Measurements from ENCODE around the gene TBC1D22A.

TBC1D22A gene

DNA sequence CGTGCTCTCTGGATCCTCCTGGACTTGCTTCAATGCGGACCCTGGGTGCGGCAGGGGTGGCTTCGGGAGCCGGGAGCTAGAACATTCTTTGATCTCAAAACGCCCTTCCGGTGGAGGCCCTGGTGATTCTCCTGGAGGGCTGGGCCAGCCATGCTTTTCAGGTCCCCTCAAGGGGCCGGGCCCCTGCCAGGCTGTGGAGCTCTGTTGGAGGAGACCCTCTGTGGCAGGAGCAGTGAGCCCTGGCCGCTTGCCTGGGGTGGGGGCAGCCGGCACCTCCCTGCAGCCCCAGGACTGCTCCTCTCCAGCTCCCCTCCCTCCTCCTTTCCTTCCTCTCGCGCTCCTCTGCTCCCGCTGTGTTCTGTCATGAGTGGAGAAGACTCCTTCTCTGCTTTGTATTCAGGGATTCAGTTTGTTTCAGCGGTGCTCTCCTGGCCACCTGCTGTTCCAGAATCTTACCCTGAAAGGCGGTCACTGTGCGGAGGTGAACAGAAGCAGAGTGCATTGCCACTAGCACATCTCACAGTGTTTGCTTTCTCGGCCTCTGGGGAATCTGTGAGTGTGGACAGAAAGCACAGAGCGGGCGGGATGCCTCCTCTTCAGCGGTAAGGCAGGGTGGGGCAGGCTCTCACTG lies 289.1 kb downstream of the TBC1D22A start:
- H3K9ac ChIP-seq (ENCODE audit: low read depth, low read length), result no peak overlapping the region

DNA sequence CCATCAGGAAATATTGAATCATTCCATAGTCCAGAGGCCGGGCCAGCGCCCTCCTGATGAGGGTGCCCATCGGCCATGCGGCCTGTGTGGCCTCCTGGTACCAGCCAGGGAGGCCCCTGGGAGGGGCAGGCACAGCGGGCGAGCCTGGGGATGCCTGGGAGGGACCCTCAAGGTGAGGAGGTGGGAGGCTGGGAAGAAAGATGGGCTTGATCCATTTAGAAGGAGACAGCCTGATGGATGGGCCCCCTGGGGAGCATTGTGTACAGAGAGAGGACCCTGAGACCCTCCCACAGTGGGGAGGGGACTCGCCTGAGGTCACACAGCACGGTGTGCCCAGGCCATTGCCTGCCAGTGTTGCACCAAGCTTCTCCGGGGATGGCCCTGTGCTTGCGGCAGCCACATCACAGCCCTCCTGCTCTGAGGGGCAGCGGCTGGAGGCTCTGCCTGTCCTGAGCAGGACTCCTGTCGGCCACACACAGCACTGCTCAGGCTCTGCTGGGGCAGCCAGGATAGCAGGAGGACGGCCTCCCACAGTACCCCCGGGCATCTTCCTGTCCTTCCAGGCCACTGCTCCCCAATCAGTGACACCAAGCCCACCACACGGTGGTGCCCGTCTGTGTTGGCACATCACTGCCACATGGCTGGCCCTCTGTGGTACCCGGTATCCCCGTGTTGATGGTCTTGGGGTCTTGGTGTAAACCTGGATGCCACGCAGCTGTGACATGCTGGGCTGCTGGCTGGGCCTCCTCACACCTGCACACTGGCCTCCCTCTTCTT lies 290.0 kb downstream of the TBC1D22A start:
- Histone ChIP-seq H3K9ac (ENCODE audit: low read depth, low read length) (no peak overlapping the region), H3K36me3 (ENCODE audit: insufficient read depth, low read length) (peaks cover 3% of the 10 kb centered on the region; the same call in 1 of the 2 replicates), H3K4me1 (ENCODE audit: insufficient read depth, low read length) (no peaks in the 10 kb centered on the region; the same call in 1 of the 2 replicates), H3K9me3 (ENCODE audit: control insufficient read depth, insufficient read depth, low read length) (no peaks in the 10 kb centered on the region)

More for the DNA sequence above, 289.1 kb downstream of the TBC1D22A start:
- H3K36me3 ChIP-seq (ENCODE audit: insufficient read depth, low read length), result peaks cover 3% of the 10 kb centered on the region; the same call in 1 of the 2 replicates
- no peaks in the 10 kb centered on the region; the same call in 1 of the 2 replicates for H3K4me1 ChIP-seq (ENCODE audit: insufficient read depth, low read length)
- no peaks in the 10 kb centered on the region for H3K9me3 ChIP-seq (ENCODE audit: control insufficient read depth, insufficient read depth, low read length)

- H3K4me1 ChIP-seq (ENCODE audit: insufficient read depth, low read length), result no peaks in the 10 kb centered on the region; the same call in 1 of the 2 replicates
- H3K9ac ChIP-seq (ENCODE audit: low read depth, low read length), result no peak overlapping the region
- peaks cover 3% of the 10 kb centered on the region; the same call in 1 of the 2 replicates for H3K36me3 ChIP-seq (ENCODE audit: insufficient read depth, low read length)
- H3K9me3 ChIP-seq (ENCODE audit: control insufficient read depth, insufficient read depth, low read length), result no peaks in the 10 kb centered on the region
These were observed 290.7 kb downstream of the TBC1D22A start for GRCh38 chr22:47053013-47053725.

GRCh38 chr22:47053726-47054141 lies 291.3 kb downstream of the TBC1D22A start:
- peaks cover 3% of the 10 kb centered on the region; the same call in 1 of the 2 replicates for H3K36me3 ChIP-seq (ENCODE audit: insufficient read depth, low read length)
- no peak overlapping the region for H3K9ac ChIP-seq (ENCODE audit: low read depth, low read length)
- H3K4me1 ChIP-seq (ENCODE audit: insufficient read depth, low read length), result no peaks in the 10 kb centered on the region; the same call in 1 of the 2 replicates
- H3K9me3 ChIP-seq (ENCODE audit: control insufficient read depth, insufficient read depth, low read length), result no peaks in the 10 kb centered on the region

DNA sequence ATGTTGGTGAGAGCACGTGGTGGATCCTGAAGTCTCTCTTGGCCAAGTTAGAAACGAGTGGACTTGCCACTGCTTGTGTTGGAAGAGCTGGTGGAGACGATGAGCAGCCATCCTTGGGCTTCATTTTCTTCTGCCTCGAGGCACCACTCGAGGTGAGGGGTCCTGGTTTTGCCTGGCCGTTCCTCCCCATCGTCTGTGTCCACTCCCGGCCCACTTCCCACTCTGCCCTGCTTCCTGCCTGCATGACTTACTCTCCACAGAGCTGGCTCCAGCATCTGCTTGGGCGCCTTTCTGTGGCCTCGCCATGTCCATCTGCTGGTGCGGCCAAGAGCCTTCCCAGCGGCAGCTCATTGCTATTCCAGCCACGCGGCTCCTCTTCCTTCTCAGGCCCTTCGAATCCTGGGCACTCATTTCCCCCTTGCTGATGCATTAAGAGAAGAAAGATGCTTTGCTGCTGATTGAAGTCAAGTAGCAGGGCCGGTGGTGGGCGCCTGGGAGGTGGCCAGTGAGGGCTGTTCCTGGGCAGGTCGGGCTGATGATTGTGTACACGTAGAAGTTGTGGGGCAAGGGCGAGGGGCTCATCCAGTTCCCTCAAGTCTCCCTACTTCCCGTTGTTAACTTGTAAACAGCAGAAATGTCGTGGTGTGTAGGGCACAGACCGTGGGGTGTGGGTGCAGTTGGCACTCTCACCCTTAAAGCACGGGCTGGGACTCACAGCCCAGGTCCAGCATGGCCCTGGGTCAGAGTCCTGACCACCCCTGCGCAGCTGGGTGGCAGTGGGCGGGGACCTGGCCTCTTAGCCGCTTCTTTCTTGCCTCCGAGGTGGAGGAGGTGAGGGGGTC lies 292.0 kb downstream of the TBC1D22A start:
- Histone ChIP-seq H3K4me1 (ENCODE audit: insufficient read depth, low read length) (no peaks in the 10 kb centered on the region; the same call in 1 of the 2 replicates), H3K9ac (ENCODE audit: low read depth, low read length) (no peak overlapping the region), H3K36me3 (ENCODE audit: insufficient read depth, low read length) (peaks cover 3% of the 10 kb centered on the region; the same call in 1 of the 2 replicates), H3K9me3 (ENCODE audit: control insufficient read depth, insufficient read depth, low read length) (no peaks in the 10 kb centered on the region)

DNA sequence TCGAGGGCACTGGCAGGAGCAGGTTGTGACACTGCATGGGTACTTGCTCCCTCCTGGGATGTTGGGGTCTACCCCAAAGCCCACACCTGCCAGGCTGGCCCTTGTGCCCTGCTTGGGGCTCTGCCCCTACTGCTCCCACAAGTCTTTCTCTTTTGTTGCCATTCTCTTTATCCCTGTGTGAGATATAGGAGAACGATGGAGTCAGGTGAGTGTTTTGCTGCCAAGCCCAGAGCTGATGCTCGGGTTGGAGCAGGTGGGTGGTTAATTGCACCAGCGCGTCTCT lies 292.6 kb downstream of the TBC1D22A start:
- Histone ChIP-seq H3K36me3 (ENCODE audit: insufficient read depth, low read length) (peaks cover 3% of the 10 kb centered on the region; the same call in 1 of the 2 replicates), H3K9ac (ENCODE audit: low read depth, low read length) (no peak overlapping the region), H3K4me1 (ENCODE audit: insufficient read depth, low read length) (no peaks in the 10 kb centered on the region; the same call in 1 of the 2 replicates), H3K9me3 (ENCODE audit: control insufficient read depth, insufficient read depth, low read length) (no peaks in the 10 kb centered on the region)

DNA sequence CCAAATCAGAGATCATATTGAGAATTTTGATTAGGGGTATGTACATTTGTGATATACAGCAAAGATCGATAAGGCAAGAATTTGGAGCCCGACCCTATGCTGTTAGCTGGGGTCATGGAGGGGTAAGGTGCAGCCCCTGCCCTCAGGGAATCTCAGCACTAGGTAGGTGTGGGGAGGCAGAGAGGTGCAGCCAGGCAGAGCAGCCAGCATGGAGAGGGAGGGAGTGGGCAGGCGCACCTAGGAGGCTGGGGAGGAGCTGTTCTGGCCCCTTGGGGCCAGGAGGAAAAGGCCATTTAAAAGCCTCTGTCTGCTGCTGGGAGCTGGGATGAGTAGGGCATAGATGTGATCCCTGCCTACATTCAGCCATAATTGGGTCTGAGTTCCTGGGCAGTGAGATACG lies 293.0 kb downstream of the TBC1D22A start:
- no peak overlapping the region for H3K9ac ChIP-seq (ENCODE audit: low read depth, low read length)
- H3K4me1 ChIP-seq (ENCODE audit: insufficient read depth, low read length), result no peaks in the 10 kb centered on the region; the same call in 1 of the 2 replicates
- no peaks in the 10 kb centered on the region for H3K9me3 ChIP-seq (ENCODE audit: control insufficient read depth, insufficient read depth, low read length)
- H3K36me3 ChIP-seq (ENCODE audit: insufficient read depth, low read length), result peaks cover 3% of the 10 kb centered on the region; the same call in 1 of the 2 replicates

- Histone ChIP-seq H3K4me1 (ENCODE audit: insufficient read depth, low read length) (no peaks in the 10 kb centered on the region; the same call in 1 of the 2 replicates), H3K9ac (ENCODE audit: low read depth, low read length) (no peak overlapping the region), H3K36me3 (ENCODE audit: insufficient read depth, low read length) (peaks cover 3% of the 10 kb centered on the region; the same call in 1 of the 2 replicates), H3K9me3 (ENCODE audit: control insufficient read depth, insufficient read depth, low read length) (no peaks in the 10 kb centered on the region)
These were observed 293.5 kb downstream of the TBC1D22A start for GRCh38 chr22:47055921-47056320.

DNA sequence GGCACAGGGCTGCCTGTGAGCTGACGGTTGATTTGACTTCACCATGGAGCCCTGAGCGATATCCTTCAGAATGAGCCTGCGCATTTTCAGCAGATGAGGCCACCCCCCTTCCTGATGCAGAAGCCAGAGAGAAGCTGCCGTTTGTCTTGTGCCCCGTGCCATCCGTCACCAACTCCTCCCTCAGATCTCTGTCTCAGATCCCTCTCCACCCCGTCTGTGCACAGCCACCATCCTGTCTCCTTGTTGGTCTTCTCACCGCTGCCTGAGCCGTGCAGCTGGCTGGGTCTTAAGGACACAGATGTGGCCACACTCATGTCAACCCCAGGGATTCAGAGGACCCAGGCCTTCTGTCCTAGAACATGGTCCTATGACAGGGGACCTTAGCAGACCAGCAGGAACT lies 293.9 kb downstream of the TBC1D22A start:
- Histone ChIP-seq H3K9ac (ENCODE audit: low read depth, low read length) (no peak overlapping the region), H3K4me1 (ENCODE audit: insufficient read depth, low read length) (no peaks in the 10 kb centered on the region; the same call in 1 of the 2 replicates), H3K36me3 (ENCODE audit: insufficient read depth, low read length) (peaks cover 3% of the 10 kb centered on the region; the same call in 1 of the 2 replicates), H3K9me3 (ENCODE audit: control insufficient read depth, insufficient read depth, low read length) (no peaks in the 10 kb centered on the region)

DNA sequence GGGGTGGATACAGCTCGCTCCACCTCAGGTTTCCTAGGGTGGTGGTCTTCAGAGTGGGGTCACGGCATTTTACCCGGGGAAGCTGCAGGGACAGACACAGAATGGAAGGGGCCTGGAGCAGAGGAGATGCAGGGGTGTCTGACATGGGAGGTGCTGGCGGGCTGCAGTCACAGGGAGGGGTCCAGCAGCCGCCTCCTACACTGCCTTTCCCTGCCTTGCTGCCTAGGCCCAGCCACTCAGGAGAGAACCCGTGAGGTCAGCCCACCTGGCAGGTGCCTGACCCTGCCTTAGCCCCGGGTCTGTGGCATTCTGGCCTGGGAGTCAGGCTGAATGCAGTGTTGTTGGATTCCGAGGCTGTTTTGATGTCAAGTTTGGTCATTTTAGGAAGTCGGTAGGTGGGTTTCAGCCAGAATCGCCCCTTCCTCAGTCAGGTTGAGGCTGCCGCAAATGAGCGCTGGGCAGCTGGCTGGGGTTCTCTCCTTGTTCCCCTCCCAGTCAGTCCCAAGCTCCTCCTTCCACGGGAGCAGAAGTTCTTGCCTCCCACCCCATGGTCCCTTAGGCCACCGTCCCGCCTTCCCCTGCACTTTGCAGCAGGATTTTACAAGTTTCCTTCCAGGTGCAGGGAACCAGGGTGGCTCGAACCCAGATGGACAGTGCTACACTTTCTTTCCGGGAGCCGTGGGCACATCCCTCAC lies 294.5 kb downstream of the TBC1D22A start:
- Histone ChIP-seq H3K36me3 (ENCODE audit: insufficient read depth, low read length) (peaks cover 3% of the 10 kb centered on the region; the same call in 1 of the 2 replicates), H3K9ac (ENCODE audit: low read depth, low read length) (no peak overlapping the region), H3K4me1 (ENCODE audit: insufficient read depth, low read length) (no peaks in the 10 kb centered on the region; the same call in 1 of the 2 replicates), H3K9me3 (ENCODE audit: control insufficient read depth, insufficient read depth, low read length) (no peaks in the 10 kb centered on the region)

DNA sequence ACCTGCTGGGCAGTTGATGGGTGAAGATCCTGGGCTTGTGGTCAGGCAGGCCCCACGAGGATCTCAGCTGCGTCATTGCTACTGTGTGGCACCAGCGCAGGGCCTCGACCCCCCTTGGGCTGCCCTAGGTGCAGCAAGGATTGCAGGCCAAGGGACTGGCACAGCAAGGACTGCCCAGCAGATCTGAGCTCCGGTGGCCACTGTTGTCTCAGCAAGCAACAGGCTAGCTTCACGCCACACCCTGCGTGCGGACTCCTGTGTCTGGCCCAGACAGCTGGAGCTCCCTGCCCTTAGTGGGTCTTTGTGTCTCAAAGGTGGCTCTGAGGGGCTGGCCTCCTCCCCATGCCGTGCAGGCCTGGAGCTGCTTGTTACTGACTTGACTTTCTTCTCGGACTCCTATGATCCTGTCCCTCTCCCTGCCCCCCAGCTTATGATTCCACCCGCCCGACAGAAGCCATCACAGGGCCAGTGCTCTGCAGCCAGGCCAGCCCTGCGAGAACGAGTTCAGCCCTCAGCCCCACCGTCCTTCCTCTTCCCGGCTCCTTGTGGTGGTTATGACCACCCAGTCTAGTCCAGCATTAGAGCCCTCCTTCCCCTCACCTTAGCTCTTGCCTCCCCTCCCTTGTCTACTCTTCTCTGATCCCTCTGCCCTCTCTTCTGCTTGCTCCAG lies 295.6 kb downstream of the TBC1D22A start:
- Histone ChIP-seq H3K9me3 (ENCODE audit: control insufficient read depth, insufficient read depth, low read length) (no peaks in the 10 kb centered on the region), H3K4me1 (ENCODE audit: insufficient read depth, low read length) (no peaks in the 10 kb centered on the region; the same call in 1 of the 2 replicates), H3K36me3 (ENCODE audit: insufficient read depth, low read length) (peaks cover 3% of the 10 kb centered on the region; the same call in 1 of the 2 replicates), H3K9ac (ENCODE audit: low read depth, low read length) (no peak overlapping the region)

DNA sequence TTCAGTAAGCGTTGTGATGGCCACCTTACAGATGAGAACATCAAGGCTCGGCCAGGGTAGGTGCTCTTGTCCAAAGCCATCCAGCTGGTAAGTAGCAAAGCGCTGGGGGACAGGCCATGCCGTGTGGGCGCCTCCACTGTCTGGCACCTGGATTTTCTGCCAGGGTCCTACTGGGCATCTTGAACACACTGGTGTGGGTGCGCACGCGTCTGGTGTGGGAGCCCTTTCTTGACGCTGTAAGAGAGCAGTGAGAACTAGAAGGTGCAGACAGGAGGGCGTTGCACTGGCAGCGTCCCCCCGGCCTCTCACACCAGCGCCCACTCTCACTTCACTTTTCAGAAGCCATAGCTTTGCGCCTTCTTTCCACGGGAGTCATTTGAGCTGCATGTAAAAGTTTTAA lies 296.6 kb downstream of the TBC1D22A start:
- Histone ChIP-seq H3K36me3 (ENCODE audit: insufficient read depth, low read length) (peaks cover 3% of the 10 kb centered on the region; the same call in 1 of the 2 replicates), H3K4me1 (ENCODE audit: insufficient read depth, low read length) (no peaks in the 10 kb centered on the region; the same call in 1 of the 2 replicates), H3K9ac (ENCODE audit: low read depth, low read length) (no peak overlapping the region), H3K9me3 (ENCODE audit: control insufficient read depth, insufficient read depth, low read length) (no peaks in the 10 kb centered on the region)

- Histone ChIP-seq H3K4me1 (ENCODE audit: insufficient read depth, low read length) (no peaks in the 10 kb centered on the region), H3K9me3 (ENCODE audit: control insufficient read depth, insufficient read depth, low read length) (no peaks in the 10 kb centered on the region), H3K9ac (ENCODE audit: low read depth, low read length) (no peak overlapping the region), H3K36me3 (ENCODE audit: insufficient read depth, low read length) (no peaks in the 10 kb centered on the region)
These were observed 297.3 kb downstream of the TBC1D22A start for GRCh38 chr22:47059701-47060161.

Measured in ES-I3 (cell line).